Measurements from ENCODE around the gene C1orf105.
"Not testable (repeated sequence)": the region's sequence is repeated elsewhere in the genome, so short reads cannot be mapped to it uniquely, and the experiment has no call there.

GRCh38 chr1:172496127-172496526 lies 75.6 kb downstream of the C1orf105 start:
- not testable (repeated sequence) for TF ChIP-seq CTCF (conservative IDR thresholded peaks at IDR 0.05); ZFX (IDR thresholded peaks at IDR 0.05)
